Activated CD4-positive, alpha-beta T cell treated with anti-CD3 and anti-CD28 coated beads, Interleukin-2, amount 10 ng/mL, durations not matched to agents 7 days and 5 days (primary cell): ENCODE results near the gene TBC1D8B. TPM values are rescaled to one million over a fixed set of nuclear protein-coding genes. Genes with fewer than 3 reads are reported as not detected.
"Not testable (repeated sequence)": the region's sequence is repeated elsewhere in the genome, so short reads cannot be mapped to it uniquely, and the experiment has no call there.

Experiments
- CTCF ChIA-PET: fragments of 350-600 bp; sonication (Branson Sonifier 250); formaldehyde crosslinking; loops from one replicate; lab custom pipeline; 2021; ENCODE audit warnings: antibody characterized with exemption; lab: Charles Lee
- POLR2A ChIA-PET: fragments of 350-600 bp; sonication (Branson Sonifier 250); formaldehyde crosslinking; loops from one replicate; lab custom pipeline; 2021; ENCODE audit warnings: antibody characterized with exemption; lab: Charles Lee
- DNase-seq: peaks from one replicate; pipeline ENCODE4 v3.0.0-alpha.2; 2020
- H3K27ac Mint-ChIP-seq: one replicate; pipeline ENCODE4 v1.8.0; 2021; ENCODE audit warnings: mild to moderate bottlenecking, moderate library complexity, mixed read lengths
- H3K27me3 Mint-ChIP-seq: one replicate; pipeline ENCODE4 v1.8.0; 2021; ENCODE audit warnings: mixed read lengths
- H3K36me3 Mint-ChIP-seq: one replicate; pipeline ENCODE4 v1.8.0; 2021; ENCODE audit warnings: low read depth, mixed read lengths
- H3K4me1 Mint-ChIP-seq: one replicate; pipeline ENCODE4 v1.8.0; 2021; ENCODE audit warnings: mixed read lengths
- H3K4me3 Mint-ChIP-seq: one replicate; pipeline ENCODE4 v1.8.0; 2021; ENCODE audit warnings: mild to moderate bottlenecking, moderate library complexity, mixed read lengths
- H3K9me3 Mint-ChIP-seq: one replicate; pipeline ENCODE4 v1.8.0; 2021; ENCODE audit warnings: mixed read lengths
- total RNA-seq, 2 experiments: library from RNA; stranded (reverse); gene quantifications; one replicate each; pipeline ENCODE4 v1.2.3, GENCODE V29; 2021

The TBC1D8B gene
- total RNA-seq, 2 experiments from 2014 or later: 0.35 to 0.40 TPM

GRCh38 chrX:106863697-106864096 lies 61.2 kb downstream of the TBC1D8B start:
- CTCF ChIA-PET: no interaction called here
- DNase-seq: no peak
- POLR2A ChIA-PET: no interaction called here
- no peaks in the 10 kb centered on the region for H3K36me3 Mint-ChIP-seq
- no peak overlapping the region for H3K27ac Mint-ChIP-seq
- no peaks in the 10 kb centered on the region for H3K27me3 Mint-ChIP-seq
- no peaks in the 10 kb centered on the region for H3K9me3 Mint-ChIP-seq
- H3K4me3 Mint-ChIP-seq: no peak overlapping the region
- H3K4me1 Mint-ChIP-seq: no peaks in the 10 kb centered on the region

- H3K9me3 Mint-ChIP-seq, H3K4me1 Mint-ChIP-seq, H3K27ac Mint-ChIP-seq, H3K27me3 Mint-ChIP-seq, H3K36me3 Mint-ChIP-seq, POLR2A ChIA-PET, H3K4me3 Mint-ChIP-seq, CTCF ChIA-PET, DNase-seq: not testable (repeated sequence)
These were observed 70.3 kb downstream of the TBC1D8B start for GRCh38 chrX:106872796-106873195.

GRCh38 chrX:106874075-106874474 lies 71.6 kb downstream of the TBC1D8B start:
- DNase-seq: no peak
- Mint-ChIP-seq H3K4me3 (no peak overlapping the region), H3K27me3 (no peaks in the 10 kb centered on the region), H3K4me1 (no peaks in the 10 kb centered on the region), H3K9me3 (no peaks in the 10 kb centered on the region), H3K27ac (no peak overlapping the region), H3K36me3 (no peaks in the 10 kb centered on the region)
- ChIA-PET CTCF (no interaction called here), POLR2A (no interaction called here)

GRCh38 chrX:106875151-106875550 lies 72.7 kb downstream of the TBC1D8B start:
- no peaks in the 10 kb centered on the region for H3K4me1 Mint-ChIP-seq
- H3K4me3 Mint-ChIP-seq: no peak overlapping the region
- DNase-seq: no peak
- no peaks in the 10 kb centered on the region for H3K27me3 Mint-ChIP-seq
- no peaks in the 10 kb centered on the region for H3K36me3 Mint-ChIP-seq
- no peaks in the 10 kb centered on the region for H3K9me3 Mint-ChIP-seq
- POLR2A ChIA-PET: no interaction called here
- H3K27ac Mint-ChIP-seq: no peak overlapping the region
- CTCF ChIA-PET: interaction anchor here (1.0 kb wide), 1 partner anchor 23 kb away, joined by 4 read pairs; no protein-coding TSS in a partner anchor

GRCh38 chrX:106889468-106889867 lies 87.0 kb downstream of the TBC1D8B start:
- H3K27me3 Mint-ChIP-seq: peaks cover 3% of the 10 kb centered on the region
- ChIA-PET POLR2A (no interaction called here), CTCF (no interaction called here)
- H3K36me3 Mint-ChIP-seq: no peaks in the 10 kb centered on the region
- no peaks in the 10 kb centered on the region for H3K9me3 Mint-ChIP-seq
- H3K27ac Mint-ChIP-seq: no peak overlapping the region
- no peak overlapping the region for H3K4me3 Mint-ChIP-seq
- DNase-seq: no peak
- H3K4me1 Mint-ChIP-seq: no peaks in the 10 kb centered on the region

GRCh38 chrX:106891762-106892460 lies 89.4 kb downstream of the TBC1D8B start:
- no peak for DNase-seq
- H3K27me3 Mint-ChIP-seq: peaks cover 3% of the 10 kb centered on the region
- CTCF ChIA-PET: no interaction called here

GRCh38 chrX:106894392-106894909 lies 92.0 kb downstream of the TBC1D8B start:
- Mint-ChIP-seq H3K27me3 (peaks cover 1% of the 10 kb centered on the region), H3K9me3 (no peaks in the 10 kb centered on the region), H3K27ac (no peak overlapping the region), H3K36me3 (no peaks in the 10 kb centered on the region), H3K4me3 (no peak overlapping the region), H3K4me1 (no peaks in the 10 kb centered on the region)
- ChIA-PET CTCF (interaction anchor here (0.6 to 1.9 kb wide), 4 partner anchors 9 to 791 kb away, joined by 3 to 5 read pairs (median 4); partner anchors contain the start of genes CLDN2 and RIPPLY1), POLR2A (no interaction called here)
- peak; percentile 57 for DNase-seq

More at GRCh38 chrX:106891762-106892460, 89.4 kb downstream of the TBC1D8B start:
- no peak overlapping the region for H3K4me3 Mint-ChIP-seq
- no peaks in the 10 kb centered on the region for H3K36me3 Mint-ChIP-seq
- H3K4me1 Mint-ChIP-seq: no peaks in the 10 kb centered on the region
- no peaks in the 10 kb centered on the region for H3K9me3 Mint-ChIP-seq
- no peak overlapping the region for H3K27ac Mint-ChIP-seq
- POLR2A ChIA-PET: no interaction called here

GRCh38 chrX:106894978-106895452 lies 92.5 kb downstream of the TBC1D8B start:
- no peaks in the 10 kb centered on the region for H3K36me3 Mint-ChIP-seq
- ChIA-PET POLR2A (no interaction called here), CTCF (interaction anchor here (0.9 to 1.9 kb wide), 3 partner anchors 8 to 25 kb away, joined by 3 to 5 read pairs (median 4); partner anchors contain the start of genes CLDN2 and RIPPLY1)
- no peak for DNase-seq
- no peak overlapping the region for H3K4me3 Mint-ChIP-seq
- H3K27me3 Mint-ChIP-seq: no peaks in the 10 kb centered on the region
- H3K27ac Mint-ChIP-seq: no peak overlapping the region
- H3K4me1 Mint-ChIP-seq: no peaks in the 10 kb centered on the region
- H3K9me3 Mint-ChIP-seq: no peaks in the 10 kb centered on the region

- ChIA-PET CTCF (interaction anchor here (0.7 to 1.2 kb wide), 2 partner anchors 30 to 933 kb away, joined by 3 read pairs; no protein-coding TSS in a partner anchor), POLR2A (no interaction called here)
- Mint-ChIP-seq H3K9me3 (no peaks in the 10 kb centered on the region), H3K27ac (no peak overlapping the region), H3K4me1 (no peaks in the 10 kb centered on the region), H3K36me3 (no peaks in the 10 kb centered on the region), H3K4me3 (no peak overlapping the region), H3K27me3 (no peaks in the 10 kb centered on the region)
- DNase-seq: no peak
These were observed 94.8 kb downstream of the TBC1D8B start for GRCh38 chrX:106897259-106897658.

- Mint-ChIP-seq H3K27ac (no peak overlapping the region), H3K9me3 (no peaks in the 10 kb centered on the region), H3K4me1 (no peaks in the 10 kb centered on the region), H3K27me3 (no peaks in the 10 kb centered on the region), H3K36me3 (no peaks in the 10 kb centered on the region), H3K4me3 (no peak overlapping the region)
- DNase-seq: peak; percentile 14
- ChIA-PET CTCF (interaction anchor here (0.6 to 1.5 kb wide), 3 partner anchors 11 to 45 kb away, joined by 3 to 4 read pairs (median 3); no protein-coding TSS in a partner anchor), POLR2A (no interaction called here)
These were observed 96.0 kb downstream of the TBC1D8B start for GRCh38 chrX:106898462-106898861.

- POLR2A ChIA-PET: no interaction called here
- no peak overlapping the region for H3K27ac Mint-ChIP-seq
- H3K27me3 Mint-ChIP-seq: no peaks in the 10 kb centered on the region
These were observed 96.8 kb downstream of the TBC1D8B start for GRCh38 chrX:106899276-106899675.

GRCh38 chrX:106899841-106900240 lies 97.4 kb downstream of the TBC1D8B start:
- H3K4me1 Mint-ChIP-seq: no peaks in the 10 kb centered on the region
- H3K9me3 Mint-ChIP-seq: no peaks in the 10 kb centered on the region
- no peaks in the 10 kb centered on the region for H3K27me3 Mint-ChIP-seq
- no peak overlapping the region for H3K4me3 Mint-ChIP-seq
- DNase-seq: no peak
- CTCF ChIA-PET: no interaction called here
- POLR2A ChIA-PET: no interaction called here
- no peaks in the 10 kb centered on the region for H3K36me3 Mint-ChIP-seq
- H3K27ac Mint-ChIP-seq: no peak overlapping the region

More at GRCh38 chrX:106899276-106899675, 96.8 kb downstream of the TBC1D8B start:
- H3K36me3 Mint-ChIP-seq: no peaks in the 10 kb centered on the region
- no peaks in the 10 kb centered on the region for H3K4me1 Mint-ChIP-seq
- CTCF ChIA-PET: interaction anchor here (1.5 kb wide), 1 partner anchor 24 kb away, joined by 4 read pairs; no protein-coding TSS in a partner anchor
- H3K4me3 Mint-ChIP-seq: no peak overlapping the region
- DNase-seq: no peak
- no peaks in the 10 kb centered on the region for H3K9me3 Mint-ChIP-seq

- Mint-ChIP-seq H3K4me3 (no peak overlapping the region), H3K9me3 (no peaks in the 10 kb centered on the region), H3K4me1 (no peaks in the 10 kb centered on the region), H3K36me3 (no peaks in the 10 kb centered on the region), H3K27me3 (no peaks in the 10 kb centered on the region), H3K27ac (no peak overlapping the region)
- no peak for DNase-seq
- ChIA-PET CTCF (interaction anchor here (0.6 to 1.5 kb wide), 2 partner anchors 9 to 62 kb away, joined by 3 to 5 read pairs; no protein-coding TSS in a partner anchor), POLR2A (no interaction called here)
These were observed 98.9 kb downstream of the TBC1D8B start for GRCh38 chrX:106901341-106901740.
